Islet precursor cell (in vitro differentiated cells): ENCODE results near the gene PYGL.
"Not testable (repeated sequence)": the region's sequence is repeated elsewhere in the genome, so short reads cannot be mapped to it uniquely, and the experiment has no call there.

Experiments used
- DNase-seq: peaks from one replicate; pipeline ENCODE4 v3.0.0-alpha.2; 2018

Gene PYGL

GRCh38 chr14:50924843-50925242, 19.4 kb downstream of the PYGL start:
- no peak for DNase-seq

- DNase-seq: no peak
Observed at GRCh38 chr14:50924236-50924635, 20.0 kb downstream of the PYGL start.

- DNase-seq: no peak
Observed at GRCh38 chr14:50922803-50923202, 21.5 kb downstream of the PYGL start.

GRCh38 chr14:50920482-50921230, 23.6 kb downstream of the PYGL start:
- peak; percentile 73 for DNase-seq

GRCh38 chr14:50919524-50919923, 24.8 kb downstream of the PYGL start:
- peak; percentile 64 for DNase-seq

GRCh38 chr14:50917449-50917848, 26.8 kb downstream of the PYGL start:
- DNase-seq: no peak

GRCh38 chr14:50910495-50911420, 33.5 kb downstream of the PYGL start:
- DNase-seq: peak; percentile 93

GRCh38 chr14:50906326-50907065, 37.8 kb downstream of the PYGL start:
- no peak for DNase-seq

- DNase-seq: no peak
Observed at GRCh38 chr14:50904719-50905118, 39.6 kb downstream of the PYGL start.

- no peak for DNase-seq
Observed at GRCh38 chr14:50901361-50901760, 42.9 kb downstream of the PYGL start.

GRCh38 chr14:50897658-50898175, 46.6 kb downstream of the PYGL start:
- DNase-seq: no peak

GRCh38 chr14:50897005-50897404, 47.3 kb downstream of the PYGL start:
- DNase-seq: not testable (repeated sequence)

GRCh38 chr14:50896421-50896820, 47.9 kb downstream of the PYGL start:
- not testable (repeated sequence) for DNase-seq

- DNase-seq: peak; percentile 88
Observed at GRCh38 chr14:50892255-50892654, 52.0 kb downstream of the PYGL start.

- DNase-seq: no peak
Observed at GRCh38 chr14:50887476-50887875, 56.8 kb downstream of the PYGL start.

GRCh38 chr14:50883827-50884197, 60.5 kb downstream of the PYGL start:
- no peak for DNase-seq

- DNase-seq: peak; percentile 85
Observed at GRCh38 chr14:50882932-50883826, 61.1 kb downstream of the PYGL start.

GRCh38 chr14:50875359-50876070, 68.8 kb downstream of the PYGL start:
- DNase-seq: peak; percentile 76

- no peak for DNase-seq
Observed at GRCh38 chr14:50874757-50875156, 69.5 kb downstream of the PYGL start.

GRCh38 chr14:50871914-50872732, 72.2 kb downstream of the PYGL start, which contains the start of gene ABHD12B:
ABHD12B (plus strand) TSS chr14:50872053; CDS start chr14:50872175, 122 bp downstream.
- no peak for DNase-seq
